IMR-90 (cell line): ENCODE data around the gene MTCH2.

Source experiments
- CHD1 ChIP-seq: IDR thresholded peaks from 2 replicates; pipeline ENCODE4 v1.6.1; 2012; ENCODE audit warnings: low read depth, low read length, improper control_type of control experiment
- ELK1 ChIP-seq: fragments of 150-350 bp; IDR thresholded peaks from 2 replicates; pipeline ENCODE4 v1.6.1; 2016; ENCODE audit warnings: low read depth, mild to moderate bottlenecking, low read length, moderate library complexity, borderline replicate concordance
- FOS ChIP-seq: fragments of 150-350 bp; IDR thresholded peaks from 2 replicates; pipeline ENCODE4 v1.6.1; 2016; ENCODE audit warnings: low read depth, low read length
- MAFK ChIP-seq: IDR thresholded peaks from 2 replicates; pipeline ENCODE4 v1.6.1; 2012; ENCODE audit warnings: low read depth, low read length, improper control_type of control experiment
- POLR2A ChIP-seq: IDR thresholded peaks from 2 replicates; pipeline ENCODE4 v1.6.1; 2012; ENCODE audit warnings: mild to moderate bottlenecking, low read depth, low read length
- TF ChIP-seq, protein P1 (sequence below): conservative IDR thresholded peaks from 2 replicates; pipeline ENCODE4 v1.5.1; 2012; ENCODE audit warnings: mild to moderate bottlenecking, low read depth, low read length, improper control_type of control experiment

DNA sequence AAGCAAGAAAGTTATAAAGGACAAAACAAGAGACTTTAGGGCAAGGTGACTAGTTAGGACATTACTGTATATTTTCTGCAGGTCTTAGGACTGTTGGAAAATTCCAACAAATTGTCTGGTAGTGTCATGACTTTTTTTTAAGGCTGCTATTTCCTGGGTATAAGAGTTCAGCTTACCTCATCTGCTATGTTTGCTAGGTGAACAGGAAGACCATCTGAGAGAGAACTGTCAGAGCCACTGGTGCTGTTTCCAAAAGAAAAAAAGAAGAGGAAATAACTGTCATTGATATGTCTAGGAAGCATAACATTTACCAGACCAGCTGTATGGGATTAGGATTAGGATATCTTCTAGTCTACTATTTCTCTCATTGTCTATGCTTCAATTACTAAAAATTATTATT lies 26.3 kb upstream of the MTCH2 start:
- TF ChIP-seq ELK1 (no peak), CHD1 (no peak), POLR2A (no peak), FOS (no peak), MAFK (no peak)
- TF ChIP-seq, protein P1, sequence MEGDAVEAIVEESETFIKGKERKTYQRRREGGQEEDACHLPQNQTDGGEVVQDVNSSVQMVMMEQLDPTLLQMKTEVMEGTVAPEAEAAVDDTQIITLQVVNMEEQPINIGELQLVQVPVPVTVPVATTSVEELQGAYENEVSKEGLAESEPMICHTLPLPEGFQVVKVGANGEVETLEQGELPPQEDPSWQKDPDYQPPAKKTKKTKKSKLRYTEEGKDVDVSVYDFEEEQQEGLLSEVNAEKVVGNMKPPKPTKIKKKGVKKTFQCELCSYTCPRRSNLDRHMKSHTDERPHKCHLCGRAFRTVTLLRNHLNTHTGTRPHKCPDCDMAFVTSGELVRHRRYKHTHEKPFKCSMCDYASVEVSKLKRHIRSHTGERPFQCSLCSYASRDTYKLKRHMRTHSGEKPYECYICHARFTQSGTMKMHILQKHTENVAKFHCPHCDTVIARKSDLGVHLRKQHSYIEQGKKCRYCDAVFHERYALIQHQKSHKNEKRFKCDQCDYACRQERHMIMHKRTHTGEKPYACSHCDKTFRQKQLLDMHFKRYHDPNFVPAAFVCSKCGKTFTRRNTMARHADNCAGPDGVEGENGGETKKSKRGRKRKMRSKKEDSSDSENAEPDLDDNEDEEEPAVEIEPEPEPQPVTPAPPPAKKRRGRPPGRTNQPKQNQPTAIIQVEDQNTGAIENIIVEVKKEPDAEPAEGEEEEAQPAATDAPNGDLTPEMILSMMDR = no peak
